Coronary artery (tissue), 2 donors: Measurements from ENCODE around the gene GMDS.

Source experiments
- DNase-seq: peaks from one replicate; pipeline ENCODE4 v3.0.0-alpha.2; 2017; ENCODE audit warnings: low spot score
- H3K27ac ChIP-seq, 2 donors: fragments of 200-600 bp; sonication (generic); one replicate each; pipeline ENCODE4 v1.5.1; 2016 to 2019
- H3K4me3 ChIP-seq: fragments of 200-600 bp; sonication (generic); 2 replicates; pipeline ENCODE4 v1.5.1; 2016; ENCODE audit warnings: mild to moderate bottlenecking, moderate library complexity
- CTCF ChIP-seq: fragments of 200-600 bp; sonication (generic); IDR thresholded peaks from one replicate; pipeline ENCODE4 v1.5.1; 2019; ENCODE audit warnings: antibody characterized with exemption

GMDS gene

GRCh38 chr6:2141644-2142290, 103.6 kb downstream of the GMDS start:
- DNase-seq, result no peak
- Histone ChIP-seq H3K4me3 (no peak overlapping the region), H3K27ac (no peak overlapping the region)
- TF ChIP-seq CTCF, result no peak

- DNase-seq, result no peak
- H3K4me3 ChIP-seq, result no peak overlapping the region
- no peak overlapping the region for H3K27ac ChIP-seq
- TF ChIP-seq CTCF, result no peak
Observed at GRCh38 chr6:2140438-2141128, 104.8 kb downstream of the GMDS start.

- no peak for TF ChIP-seq CTCF
- no peak for DNase-seq
- Histone ChIP-seq H3K27ac (no peak overlapping the region), H3K4me3 (no peak overlapping the region)
Observed at GRCh38 chr6:2135401-2135800, 110.0 kb downstream of the GMDS start.

- Histone ChIP-seq H3K4me3 (no peak overlapping the region), H3K27ac (no peak overlapping the region)
- DNase-seq, result no peak
- TF ChIP-seq CTCF, result no peak
Observed at GRCh38 chr6:2134554-2134953, 110.9 kb downstream of the GMDS start.

GRCh38 chr6:2133716-2134310, 111.6 kb downstream of the GMDS start:
- TF ChIP-seq CTCF, result no peak
- no peak for DNase-seq
- no peak overlapping the region for H3K27ac ChIP-seq
- H3K4me3 ChIP-seq, result no peak overlapping the region

- Histone ChIP-seq H3K27ac (no peak overlapping the region), H3K4me3 (no peak overlapping the region)
- DNase-seq, result no peak
- TF ChIP-seq CTCF, result no peak
Observed at GRCh38 chr6:2132916-2133315, 112.5 kb downstream of the GMDS start.

GRCh38 chr6:2132416-2132815, 113.0 kb downstream of the GMDS start:
- no peak for TF ChIP-seq CTCF
- no peak overlapping the region for H3K27ac ChIP-seq
- no peak overlapping the region for H3K4me3 ChIP-seq
- DNase-seq, result no peak
